GM21515 (cell line): ENCODE measurements around the gene PARM1.

ENCODE experiments used
- ATAC-seq: cut with Tn5 transposase; IDR thresholded peaks from one replicate; pipeline ENCODE4 v1.9.1; 2021; ENCODE audit not compliant: unreplicated experiment

PARM1 gene, protein sequence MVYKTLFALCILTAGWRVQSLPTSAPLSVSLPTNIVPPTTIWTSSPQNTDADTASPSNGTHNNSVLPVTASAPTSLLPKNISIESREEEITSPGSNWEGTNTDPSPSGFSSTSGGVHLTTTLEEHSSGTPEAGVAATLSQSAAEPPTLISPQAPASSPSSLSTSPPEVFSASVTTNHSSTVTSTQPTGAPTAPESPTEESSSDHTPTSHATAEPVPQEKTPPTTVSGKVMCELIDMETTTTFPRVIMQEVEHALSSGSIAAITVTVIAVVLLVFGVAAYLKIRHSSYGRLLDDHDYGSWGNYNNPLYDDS

DNA sequence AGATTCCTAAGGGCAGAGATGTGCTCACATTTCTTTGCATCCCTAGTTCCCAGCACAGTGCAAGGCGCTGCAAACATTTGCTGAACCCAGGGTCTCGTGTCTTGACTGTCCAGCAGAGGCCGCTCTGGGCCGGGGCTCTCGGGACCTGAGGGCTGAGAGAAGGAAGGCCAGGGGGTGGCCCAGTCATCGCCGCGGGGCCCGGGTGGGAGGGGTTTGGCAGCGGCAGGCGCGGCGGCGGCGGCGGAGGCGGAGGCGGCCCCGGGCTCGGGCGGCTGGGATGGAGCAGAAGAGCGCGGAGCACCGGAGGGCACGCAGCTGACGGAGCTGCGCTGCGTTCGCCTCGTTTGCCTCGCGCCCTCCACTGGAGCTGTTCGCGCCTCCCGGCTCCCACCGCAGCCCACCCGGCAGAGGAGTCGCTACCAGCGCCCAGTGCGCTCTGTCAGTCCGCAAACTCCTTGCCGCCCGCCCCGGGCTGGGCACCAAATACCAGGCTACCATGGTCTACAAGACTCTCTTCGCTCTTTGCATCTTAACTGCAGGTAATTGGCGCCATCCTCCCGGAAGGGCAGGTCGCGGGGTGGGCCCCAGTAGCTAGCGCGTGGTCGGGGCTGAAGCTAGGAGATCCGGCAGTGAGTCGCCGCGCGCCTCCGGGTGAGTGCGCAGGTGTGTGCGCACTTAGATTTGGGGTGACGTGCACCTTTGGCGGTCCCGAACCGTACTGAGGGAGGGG lies at the start of gene PARM1:
PARM1 (plus strand) TSS at position 285 of the 730 bp plus-strand sequence; CDS start at position 497, 212 bp downstream.
- peak; percentile 85 for ATAC-seq

DNA sequence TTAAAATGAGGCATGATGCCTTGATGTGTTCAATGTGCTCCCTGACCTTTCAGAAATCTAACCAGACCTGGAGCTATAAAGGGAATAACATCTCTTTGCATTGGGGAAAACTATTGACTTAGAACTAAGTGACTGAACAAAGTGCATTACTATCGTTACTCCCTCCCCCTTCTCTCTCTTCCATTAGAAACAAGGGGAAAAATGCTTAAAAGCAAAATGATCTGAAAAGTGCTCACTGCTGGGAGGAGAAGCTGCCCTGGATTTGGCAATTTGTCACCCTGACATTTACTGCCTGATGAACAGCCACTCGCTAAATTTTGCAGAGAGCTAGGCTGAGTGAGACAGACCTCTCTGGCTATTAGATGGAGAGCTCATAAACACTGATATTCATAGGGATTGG lies 48.6 kb upstream of the PARM1 start:
- ATAC-seq: no peak

DNA sequence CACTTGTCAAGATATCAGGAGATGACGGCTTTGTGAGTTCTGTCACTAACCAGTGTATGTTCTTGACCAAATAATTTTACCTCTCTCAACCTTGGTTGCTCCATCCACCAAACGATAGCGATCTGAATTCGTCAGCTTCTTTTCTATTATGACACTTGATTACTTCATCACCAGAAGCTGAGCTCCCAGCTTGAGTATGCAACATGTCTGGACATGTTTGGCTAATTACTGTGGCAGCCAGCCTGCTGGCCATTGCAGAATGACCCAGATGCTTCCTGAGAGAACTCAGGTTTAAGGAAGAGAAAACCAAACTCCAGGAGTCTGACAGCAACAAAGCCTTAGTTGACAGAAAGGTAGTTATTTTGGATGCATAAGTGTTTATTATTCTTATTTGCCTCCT lies 46.4 kb upstream of the PARM1 start:
- ATAC-seq: no peak

DNA sequence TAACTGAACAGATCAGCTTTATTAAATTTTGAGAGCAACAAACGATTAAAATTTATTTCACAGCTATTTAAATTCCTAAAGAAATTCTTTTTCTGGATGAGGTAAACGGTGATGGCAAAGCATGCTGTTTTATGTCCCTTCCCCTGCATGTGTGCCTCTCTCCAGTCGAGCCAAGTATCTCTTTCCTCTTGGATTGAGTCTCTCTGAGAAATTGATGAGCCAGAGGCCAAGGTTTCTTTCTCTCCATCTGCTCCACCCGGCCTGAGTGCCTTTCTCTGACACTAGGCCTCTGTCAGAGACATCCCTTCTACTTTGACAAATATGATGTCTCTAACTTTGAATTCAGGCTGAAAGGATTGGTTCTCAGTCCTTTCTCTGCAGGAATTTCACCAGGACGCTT lies 42.6 kb upstream of the PARM1 start:
- ATAC-seq: no peak

DNA sequence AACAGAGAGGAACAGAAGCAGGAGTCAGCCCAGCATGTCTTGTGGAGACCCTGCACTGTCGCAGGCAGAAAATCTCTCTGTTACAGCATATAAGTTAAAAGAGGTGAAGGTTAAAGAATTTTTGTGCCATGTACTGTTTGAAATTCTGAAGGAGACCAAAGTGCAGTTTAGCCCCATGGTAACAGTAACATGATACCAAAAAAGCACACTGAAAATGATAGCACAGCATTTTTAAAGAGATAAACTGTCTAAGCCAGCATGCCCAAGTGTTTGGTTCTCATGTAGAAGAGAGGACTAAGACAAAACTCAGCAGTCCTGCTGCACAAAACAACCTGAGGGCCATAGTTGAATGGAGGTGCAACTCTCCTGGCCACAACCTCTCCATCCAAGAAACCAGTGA lies 41.9 kb upstream of the PARM1 start:
- no peak for ATAC-seq

DNA sequence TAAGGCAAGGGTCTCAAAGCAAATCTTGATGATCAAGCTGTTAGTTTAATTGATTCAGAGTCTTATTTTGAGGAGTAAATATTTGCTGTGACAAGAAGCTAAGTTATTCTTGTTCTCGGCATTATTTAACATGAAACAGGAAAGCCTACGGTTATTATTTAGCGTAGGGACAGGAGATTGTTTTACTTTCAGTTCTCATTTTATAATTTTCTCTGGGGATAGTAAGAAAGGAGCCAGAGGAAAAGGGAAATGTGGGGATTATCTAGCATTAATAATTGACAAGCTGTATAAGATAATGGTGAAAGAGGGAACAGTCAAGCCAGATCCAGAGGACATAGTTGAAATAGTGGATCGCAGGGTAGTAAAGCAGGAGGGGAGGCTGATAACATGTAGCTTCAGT lies 39.7 kb upstream of the PARM1 start:
- ATAC-seq: no peak

DNA sequence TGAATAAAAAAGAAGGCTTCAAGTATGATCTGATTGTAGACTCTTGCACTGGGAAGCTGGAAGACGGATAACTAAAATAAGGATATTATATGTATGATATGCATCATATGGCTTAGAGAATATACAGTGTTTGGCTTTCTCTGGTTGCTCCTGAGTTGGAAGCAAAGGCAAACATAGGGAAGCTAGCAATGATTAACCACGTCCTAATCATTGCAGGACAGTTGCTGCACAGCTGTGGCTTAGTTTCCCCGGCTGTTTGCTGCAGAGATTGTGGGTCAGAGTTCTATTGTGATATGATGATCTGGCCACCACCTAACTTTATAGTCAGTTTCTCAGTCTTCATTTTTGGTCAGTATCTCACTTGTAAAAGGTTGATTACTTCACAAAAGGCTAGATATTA lies 36.3 kb upstream of the PARM1 start:
- no peak for ATAC-seq

DNA sequence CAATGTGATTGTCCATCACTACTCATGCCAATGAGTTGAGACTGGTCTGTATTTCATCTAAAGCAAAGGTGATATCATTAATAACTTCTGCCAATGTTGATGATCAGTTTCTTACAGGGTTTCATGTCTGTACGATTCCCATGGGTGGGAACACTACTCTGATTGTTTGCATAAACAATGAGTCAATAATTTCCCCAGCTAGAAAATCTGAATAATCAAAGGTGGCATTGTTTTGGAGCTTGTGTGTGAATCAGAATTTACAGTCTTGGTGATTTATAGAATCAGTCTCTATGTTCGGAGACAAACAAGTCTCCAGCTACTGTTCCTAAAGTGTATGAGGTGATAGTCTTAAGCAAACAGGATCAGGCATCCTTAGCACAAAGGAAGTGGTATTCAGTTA lies 35.5 kb upstream of the PARM1 start:
- no peak for ATAC-seq

DNA sequence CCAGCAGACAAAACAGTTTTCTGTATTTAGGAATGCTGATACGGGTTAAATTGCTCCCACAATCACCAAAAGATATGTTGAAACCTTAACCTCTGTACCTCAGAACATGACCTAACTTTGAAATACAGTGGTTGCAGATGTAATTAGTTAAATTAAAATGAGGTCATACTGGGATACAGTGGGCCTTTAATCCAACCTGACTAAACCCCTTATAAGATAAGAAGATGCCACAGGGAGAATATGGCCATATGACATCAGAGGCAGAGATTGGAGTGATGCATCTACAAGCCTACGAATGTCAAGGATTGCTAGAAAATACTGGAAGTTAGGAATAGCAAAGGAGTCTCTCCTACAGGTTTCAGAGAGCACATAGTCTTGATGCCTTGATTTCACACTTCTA lies 32.1 kb upstream of the PARM1 start:
- no peak for ATAC-seq

DNA sequence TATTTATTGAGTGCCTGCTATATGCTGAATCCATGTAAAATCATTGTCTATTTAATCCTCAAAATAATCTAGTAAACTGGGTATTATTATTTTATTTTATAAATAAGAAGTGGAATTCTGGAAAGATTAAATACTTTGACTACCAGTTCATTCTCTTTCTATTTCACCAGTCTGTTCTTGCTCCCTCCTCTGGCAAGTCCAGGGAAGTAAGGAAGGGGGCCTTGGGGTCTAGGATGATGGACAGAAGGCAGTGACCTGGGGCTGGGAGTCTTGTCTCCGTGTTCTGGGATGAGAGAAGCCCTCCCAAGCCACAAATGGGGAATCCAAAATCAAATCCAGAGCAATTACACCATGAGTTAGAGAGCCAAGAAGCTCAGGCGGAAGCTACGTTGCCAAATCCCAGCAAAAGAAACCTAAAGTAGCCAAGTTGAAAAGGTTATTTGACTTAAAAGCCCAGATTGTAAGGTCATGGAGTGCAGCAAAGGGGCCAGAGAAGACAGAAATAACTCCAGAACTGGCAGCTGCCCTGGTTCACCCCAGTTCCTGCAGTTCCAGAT lies 28.3 kb upstream of the PARM1 start:
- no peak for ATAC-seq

DNA sequence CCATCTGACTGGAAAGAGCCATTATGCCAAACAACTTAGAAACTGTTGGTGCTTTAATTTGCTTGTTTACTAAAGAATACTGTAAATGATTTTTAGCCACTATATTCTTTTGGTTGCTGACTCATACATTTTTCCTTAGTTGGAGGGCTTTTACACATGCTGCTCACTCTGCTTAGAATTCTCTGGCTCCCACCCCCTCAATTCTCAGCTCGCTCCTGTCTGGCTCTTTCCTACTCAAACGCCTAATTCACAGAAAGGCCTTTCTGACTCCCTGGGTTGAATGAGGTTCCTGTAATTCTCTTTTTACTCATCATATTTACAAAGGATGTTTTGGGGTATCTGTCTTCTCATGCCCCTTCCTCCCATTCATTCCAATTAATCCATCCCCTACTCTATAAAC lies 26.1 kb upstream of the PARM1 start:
- no peak for ATAC-seq

DNA sequence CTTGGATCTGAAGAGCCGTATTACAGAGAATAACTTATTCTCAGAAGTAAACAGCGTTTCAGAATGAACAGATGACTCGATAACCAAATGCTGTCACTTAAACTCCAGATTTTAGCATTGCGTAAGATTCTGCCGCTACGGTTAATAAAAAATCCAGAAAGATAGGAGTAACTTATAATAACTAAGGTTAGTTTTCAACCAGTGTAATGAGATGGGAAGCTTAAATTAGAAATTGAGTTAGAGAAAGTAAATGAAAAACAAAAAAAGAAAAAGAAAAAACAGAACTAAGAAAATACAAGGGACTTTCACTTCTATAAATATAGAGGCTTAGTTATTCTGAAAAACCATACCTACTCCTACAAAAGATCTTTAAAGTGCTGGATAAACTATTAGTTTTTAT lies 13.1 kb upstream of the PARM1 start:
- peak; percentile 65 for ATAC-seq

DNA sequence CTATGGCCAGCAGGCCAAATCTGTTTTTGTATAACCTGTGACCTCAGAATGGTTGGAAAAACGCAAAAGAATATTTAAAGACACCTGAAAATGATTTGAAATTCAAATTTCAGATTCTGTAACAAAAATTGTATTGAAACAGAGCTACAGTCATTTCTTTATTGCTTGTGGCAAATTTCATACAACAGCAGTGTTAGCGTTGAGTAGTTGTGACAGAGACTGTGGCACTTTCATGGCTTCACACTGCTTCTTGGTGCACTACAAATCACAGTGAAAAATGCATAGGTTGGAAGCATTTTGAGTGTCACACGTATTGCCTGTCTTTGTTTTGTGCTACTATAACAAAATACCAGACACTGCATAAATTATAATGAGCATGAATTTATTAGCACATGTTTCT lies 12.2 kb upstream of the PARM1 start:
- ATAC-seq: no peak

DNA sequence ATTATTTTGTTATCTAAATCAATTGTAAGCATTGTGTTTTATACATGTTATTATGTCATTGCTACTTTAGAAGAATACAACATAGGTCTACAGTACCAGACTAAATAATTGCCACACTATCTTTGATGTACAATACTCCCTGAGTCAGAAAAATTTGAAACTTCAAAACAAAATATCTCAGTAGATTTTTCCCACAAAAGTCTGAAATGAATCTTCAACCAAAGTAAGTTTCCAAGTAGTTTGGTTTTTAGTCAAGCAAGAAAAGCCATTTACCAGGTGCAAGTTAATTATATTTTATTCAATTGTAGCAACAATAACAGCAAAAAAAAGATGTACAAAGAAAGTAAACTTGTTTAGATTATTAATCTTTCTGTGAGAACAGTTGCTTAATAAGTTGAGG lies 11.4 kb upstream of the PARM1 start:
- no peak for ATAC-seq

DNA sequence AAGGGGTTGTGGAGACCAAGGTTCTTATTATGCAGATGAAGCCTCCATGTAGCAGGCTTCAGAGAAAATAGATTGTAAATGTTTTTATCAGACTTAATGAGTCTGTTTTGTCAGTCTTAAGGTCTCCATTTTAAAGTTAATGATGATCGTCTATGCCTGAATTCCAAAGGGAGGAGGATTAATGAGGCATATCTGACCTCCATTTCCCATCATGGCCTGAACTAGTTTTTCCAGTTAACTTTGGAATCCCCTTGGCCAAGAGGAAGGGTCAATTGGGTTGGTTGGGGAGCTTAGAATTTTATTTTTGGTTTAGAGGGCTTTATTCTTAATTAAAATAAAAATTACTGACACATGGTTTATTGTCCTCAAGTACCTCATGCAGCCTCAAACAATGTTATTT lies 6.9 kb upstream of the PARM1 start:
- no peak for ATAC-seq

DNA sequence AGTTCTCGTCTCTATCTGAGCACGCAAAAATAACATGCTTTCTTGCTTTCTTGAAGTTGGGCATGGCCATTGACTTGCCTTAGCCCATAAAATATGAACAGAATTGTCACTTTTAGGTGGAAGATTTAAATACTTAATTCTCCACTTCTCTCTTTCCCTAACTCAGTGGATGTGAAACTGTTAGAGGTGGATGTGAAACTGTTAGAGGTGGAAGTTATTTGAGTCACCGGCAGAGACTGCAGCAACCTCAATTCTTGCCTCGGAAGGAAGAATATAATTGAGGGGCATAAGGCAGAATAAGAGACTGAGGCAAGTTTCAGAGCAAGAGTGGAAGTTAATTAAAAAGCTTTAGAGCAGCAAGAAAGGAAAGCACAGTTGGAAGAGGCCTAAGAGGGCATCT lies 2.8 kb upstream of the PARM1 start:
- peak; percentile 57 for ATAC-seq

DNA sequence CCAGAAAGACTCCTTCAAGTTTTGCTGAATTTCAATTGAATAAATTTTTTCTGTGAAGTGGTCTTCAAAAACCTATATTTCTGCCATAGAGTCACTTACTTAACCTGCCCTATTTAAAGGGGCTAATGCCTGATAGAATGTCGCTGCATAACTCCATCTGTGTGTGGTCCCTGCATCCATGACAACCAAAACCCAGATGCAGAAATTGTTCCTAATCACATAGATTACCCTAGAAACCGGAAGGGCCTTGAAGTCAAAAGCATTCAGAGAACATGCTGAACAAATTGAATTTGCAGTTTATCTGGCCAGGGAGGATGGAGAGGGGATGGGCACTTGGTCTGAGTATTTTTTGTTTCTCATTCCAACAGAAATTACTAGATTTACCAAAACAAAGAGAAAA lies 1.5 kb upstream of the PARM1 start:
- ATAC-seq: no peak

DNA sequence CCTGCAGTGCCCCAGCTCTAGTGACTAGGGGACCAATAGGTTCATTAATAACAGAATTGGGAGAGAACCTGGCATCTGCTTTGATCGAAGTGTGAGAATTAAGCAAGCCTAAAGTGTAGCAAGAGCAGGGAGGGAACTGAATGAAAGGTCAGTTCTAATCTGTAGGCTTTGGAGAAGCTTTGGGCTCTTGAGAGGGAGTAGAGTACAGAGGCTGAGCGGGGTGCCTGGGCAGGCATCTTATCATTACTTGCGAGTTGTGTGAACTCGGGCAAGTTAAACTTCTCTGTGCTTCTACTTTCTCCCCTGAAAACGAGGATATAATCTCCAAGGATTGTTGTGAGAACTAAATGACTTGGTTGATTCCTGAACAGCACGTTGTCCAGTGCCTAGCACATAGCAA lies 906 bp upstream of the PARM1 start:
- ATAC-seq: no peak

DNA sequence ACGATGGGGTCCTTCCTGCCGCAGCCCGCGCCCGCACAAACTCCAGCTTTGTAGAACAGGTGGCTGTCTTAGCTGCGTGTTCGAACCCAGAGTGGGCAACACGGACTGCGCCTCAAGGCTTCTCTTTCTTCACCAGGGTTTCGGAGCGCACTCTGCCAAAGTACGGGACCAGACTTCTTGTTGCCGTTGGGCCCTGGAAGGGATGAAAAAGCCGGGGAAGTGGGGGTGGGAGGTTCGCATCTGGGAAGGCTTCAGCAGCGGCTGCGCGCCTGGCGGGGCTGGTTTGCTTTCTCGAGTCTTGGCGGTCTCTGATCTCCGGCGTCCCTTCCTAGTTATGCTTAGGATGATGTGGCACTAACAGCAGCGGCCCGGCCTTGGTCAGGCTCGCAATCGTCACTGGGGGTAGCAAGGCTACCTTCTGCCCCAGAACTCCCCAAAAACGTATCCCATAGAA lies 673 bp downstream of the PARM1 start:
- no peak for ATAC-seq

DNA sequence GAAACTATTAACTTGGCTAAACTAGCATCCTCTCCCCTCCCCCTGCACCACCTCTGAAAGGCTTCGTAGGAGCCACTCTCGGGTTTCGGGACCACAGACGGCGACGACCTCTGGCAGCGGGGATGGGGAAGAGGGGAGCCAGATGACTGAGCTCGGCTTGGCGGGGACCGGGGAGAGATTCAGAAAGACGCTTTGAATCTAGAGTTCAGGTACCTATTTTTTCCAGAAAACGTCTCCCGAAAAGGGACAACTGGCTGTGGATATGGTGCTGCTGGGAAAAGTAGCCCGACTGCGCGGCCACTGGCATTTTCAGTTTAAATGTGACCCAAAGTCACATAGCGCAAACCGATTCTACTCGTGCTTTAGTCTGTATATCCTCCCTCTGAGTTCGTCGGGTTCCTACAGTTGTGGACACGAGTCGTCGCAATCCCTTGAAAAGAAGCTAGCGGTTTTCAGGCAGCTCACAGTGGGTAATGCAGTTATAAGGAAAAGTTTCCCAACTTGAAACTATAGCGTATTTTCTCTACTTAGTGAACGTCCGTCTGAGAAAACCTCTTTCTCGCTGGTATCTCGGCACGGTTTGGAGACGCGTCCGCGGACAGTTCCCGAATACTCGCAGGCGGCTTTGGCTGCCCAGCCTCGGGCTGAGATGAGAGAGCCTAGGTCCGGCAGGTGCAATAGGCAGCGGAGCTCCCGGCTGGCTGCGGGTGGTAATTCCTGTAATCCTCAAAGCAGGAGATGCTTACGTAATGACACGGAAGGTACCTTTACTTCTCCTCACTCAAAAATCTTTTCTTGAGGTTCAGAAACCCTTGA lies 1.3 kb downstream of the PARM1 start:
- ATAC-seq: no peak

DNA sequence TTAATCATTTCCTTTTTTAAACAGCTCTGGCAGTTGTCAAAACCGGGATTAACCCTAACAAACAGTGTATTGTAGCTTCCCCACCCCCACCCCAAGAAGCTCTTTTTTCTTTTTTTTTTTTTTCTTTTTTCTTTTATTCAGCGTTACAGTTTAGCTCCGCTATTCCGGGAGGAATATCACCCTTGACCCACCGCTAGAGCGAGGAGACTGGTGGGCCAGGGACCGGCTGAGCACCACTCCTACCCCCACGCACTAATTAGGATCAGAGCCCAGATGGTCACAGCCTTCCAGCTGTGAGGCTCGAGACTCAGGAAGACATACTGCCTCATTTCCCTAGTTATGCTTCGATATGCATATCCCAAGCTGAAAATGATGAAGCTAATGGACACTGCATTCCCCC lies 2.0 kb downstream of the PARM1 start:
- no peak for ATAC-seq

DNA sequence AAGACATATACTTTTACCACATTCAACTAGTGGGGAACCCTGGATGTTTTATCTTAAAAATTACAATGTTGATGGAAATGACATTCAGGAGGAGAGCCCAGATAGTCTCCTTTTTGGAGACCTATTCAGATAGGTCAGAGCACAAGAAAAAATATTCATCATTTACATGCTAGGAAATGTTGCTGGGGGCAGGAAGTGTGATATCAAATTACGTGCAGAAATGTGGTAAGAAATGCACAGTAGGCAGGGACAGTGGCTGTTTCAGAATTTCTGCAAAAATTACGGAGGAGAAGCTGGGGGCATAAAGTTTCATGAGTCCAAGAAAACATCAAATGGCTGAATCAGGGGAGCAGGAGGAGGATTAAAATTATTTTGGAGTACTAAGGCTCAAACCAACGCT lies 8.2 kb downstream of the PARM1 start:
- no peak for ATAC-seq
